SJCRH30 (cell line): ENCODE results near the gene FCER2. TPM values are rescaled to one million over a fixed set of nuclear protein-coding genes. Genes with fewer than 3 reads are reported as not detected.

ENCODE experiments used
- DNase-seq, 2 experiments: peaks; one replicate each; pipeline ENCODE4 v3.0.0-alpha.2; 2015 to 2020
- H3K27ac ChIP-seq: fragments of 250-450 bp; sonication (Bioruptor Pico); 2 replicates; pipeline ENCODE4 v1.5.1; 2020; ENCODE audit warnings: mild to moderate bottlenecking, moderate library complexity
- H3K27me3 ChIP-seq: fragments of 250-450 bp; sonication (Bioruptor Pico); 2 replicates; pipeline ENCODE4 v1.5.1; 2020; ENCODE audit warnings: mild to moderate bottlenecking, moderate library complexity
- H3K36me3 ChIP-seq: fragments of 250-450 bp; sonication (Bioruptor Pico); 2 replicates; pipeline ENCODE4 v1.5.1; 2020; ENCODE audit warnings: mild to moderate bottlenecking, moderate library complexity
- H3K4me1 ChIP-seq: fragments of 250-450 bp; sonication (Bioruptor Pico); 2 replicates; pipeline ENCODE4 v1.5.1; 2020; ENCODE audit warnings: mild to moderate bottlenecking, moderate library complexity
- H3K4me3 ChIP-seq: fragments of 250-450 bp; sonication (Bioruptor Pico); 2 replicates; pipeline ENCODE4 v1.5.1; 2020; ENCODE audit warnings: mild to moderate bottlenecking, moderate library complexity
- H3K9me3 ChIP-seq: fragments of 250-450 bp; sonication (Bioruptor Pico); replicated peaks from 2 replicates; pipeline ENCODE4 v1.5.1; 2020; ENCODE audit warnings: mild to moderate bottlenecking, moderate library complexity
- total RNA-seq: library from RNA; depleted of rRNA; stranded (reverse); fragments of >200 nt; shearing (Covaris generic); gene quantifications from 2 replicates; pipeline ENCODE4 v1.2.3, GENCODE V29; 2014

Gene FCER2
- total RNA-seq, 1 experiment from 2014 or later = not detected

DNA sequence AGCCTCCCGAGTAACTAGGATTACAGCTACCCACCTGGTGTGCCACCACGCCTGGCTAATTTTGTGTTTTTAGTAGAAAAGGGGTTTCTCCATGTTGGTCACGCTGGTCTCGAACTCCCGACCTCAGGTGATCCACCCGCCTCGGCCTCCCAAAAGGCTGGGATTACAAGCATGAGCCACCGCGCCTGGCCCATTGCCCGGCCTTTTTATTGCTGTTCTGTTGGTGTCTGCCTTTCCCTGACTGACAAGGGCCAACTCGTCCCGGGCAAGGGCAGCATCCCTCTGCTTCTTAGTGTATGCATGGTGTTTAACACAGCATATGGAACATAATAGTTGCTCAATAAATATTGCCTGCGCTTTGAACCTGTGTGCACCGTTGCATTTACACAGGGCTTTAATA is 39.3 kb downstream of the FCER2 start:
- Histone ChIP-seq H3K27me3 (no peaks in the 10 kb centered on the region; the same call in 1 of the 2 replicates), H3K4me3 (no peak overlapping the region), H3K36me3 (no peaks in the 10 kb centered on the region), H3K9me3 (no peaks in the 10 kb centered on the region), H3K27ac (no peak overlapping the region), H3K4me1 (no peaks in the 10 kb centered on the region)
- DNase-seq = no peak

- Histone ChIP-seq H3K27ac (no peak overlapping the region), H3K4me3 (no peak overlapping the region), H3K27me3 (no peaks in the 10 kb centered on the region; the same call in 1 of the 2 replicates), H3K36me3 (no peaks in the 10 kb centered on the region), H3K9me3 (no peaks in the 10 kb centered on the region), H3K4me1 (no peaks in the 10 kb centered on the region)
- no peak for DNase-seq
These were observed 40.0 kb downstream of the FCER2 start for GRCh38 chr19:7661744-7662538.

- peak; percentile 24 to 52 for DNase-seq
- H3K36me3 ChIP-seq = no peaks in the 10 kb centered on the region
- no peak overlapping the region for H3K27ac ChIP-seq
- H3K4me1 ChIP-seq = no peaks in the 10 kb centered on the region
- peaks cover 3% of the 10 kb centered on the region; the same call in 1 of the 2 replicates for H3K27me3 ChIP-seq
- no peaks in the 10 kb centered on the region for H3K9me3 ChIP-seq
- no peak overlapping the region for H3K4me3 ChIP-seq
These were observed 43.7 kb downstream of the FCER2 start for GRCh38 chr19:7658219-7658686.

DNA sequence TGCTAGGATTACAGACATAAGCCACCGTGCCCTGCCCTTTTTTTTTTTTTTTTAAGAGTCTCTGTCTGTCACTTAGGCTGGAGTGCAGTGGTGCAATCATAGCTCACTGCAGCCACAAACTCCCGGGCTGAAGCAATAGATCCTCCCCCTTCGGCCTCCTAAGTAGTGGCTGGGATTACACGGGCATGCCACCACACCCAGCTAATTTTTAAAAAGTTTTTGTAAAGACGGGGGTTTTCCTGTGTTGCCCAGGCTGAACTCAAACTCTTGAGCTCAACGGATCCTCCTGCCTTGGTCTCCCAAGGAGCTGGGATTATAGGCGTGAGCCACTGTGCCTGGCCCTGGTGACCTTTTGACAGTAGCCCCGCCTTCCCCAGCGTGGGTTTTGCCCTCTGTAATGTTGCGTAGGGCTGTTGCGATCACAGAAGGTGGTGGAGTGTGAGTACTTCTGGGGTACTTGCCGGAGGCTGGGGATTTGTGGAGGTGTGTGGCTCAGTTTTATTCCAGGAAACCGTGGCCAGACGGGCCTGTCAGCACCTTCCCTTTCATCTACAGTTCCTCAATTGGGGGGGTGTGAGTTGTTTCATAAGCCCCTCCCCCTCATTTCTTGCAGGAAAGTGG is 44.7 kb downstream of the FCER2 start:
- no peak for DNase-seq
- H3K27ac ChIP-seq = no peak overlapping the region
- no peak overlapping the region for H3K4me3 ChIP-seq
- H3K4me1 ChIP-seq = peaks cover 2% of the 10 kb centered on the region; the same call in 1 of the 2 replicates
- H3K9me3 ChIP-seq = no peaks in the 10 kb centered on the region
- H3K36me3 ChIP-seq = no peaks in the 10 kb centered on the region
- H3K27me3 ChIP-seq = peaks cover 3% of the 10 kb centered on the region; the same call in 1 of the 2 replicates

DNA sequence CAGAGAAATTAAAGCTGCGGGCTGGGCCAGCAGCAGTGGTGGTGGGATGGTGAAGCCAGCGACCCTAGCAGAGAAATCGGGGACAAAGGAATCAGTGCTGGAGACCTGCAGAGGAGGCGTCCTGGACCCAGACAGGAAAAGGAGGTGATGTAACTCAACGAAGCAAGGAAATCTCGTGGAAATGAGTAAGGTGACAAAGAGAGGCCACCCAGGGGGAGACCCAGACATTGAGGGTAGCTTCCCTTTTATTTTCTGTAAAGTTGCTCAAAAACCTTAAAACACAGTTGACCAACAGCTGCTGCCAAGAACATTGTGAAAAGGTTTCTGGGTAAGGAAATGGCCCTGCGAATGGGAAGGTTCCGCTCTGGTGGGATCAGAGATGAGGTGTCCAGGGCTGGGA is 46.4 kb downstream of the FCER2 start:
- DNase-seq = no peak
- H3K4me1 ChIP-seq = peaks cover 4% of the 10 kb centered on the region; the same call in 1 of the 2 replicates
- H3K27ac ChIP-seq = no peak overlapping the region
- H3K36me3 ChIP-seq = no peaks in the 10 kb centered on the region
- no peaks in the 10 kb centered on the region for H3K9me3 ChIP-seq
- no peak overlapping the region for H3K4me3 ChIP-seq
- peaks cover 3% of the 10 kb centered on the region; the same call in 1 of the 2 replicates for H3K27me3 ChIP-seq

- Histone ChIP-seq H3K36me3 (no peaks in the 10 kb centered on the region), H3K4me3 (no peak overlapping the region), H3K27ac (no peak overlapping the region), H3K27me3 (peaks cover 3% of the 10 kb centered on the region; the same call in 1 of the 2 replicates), H3K4me1 (peaks cover 4% of the 10 kb centered on the region; the same call in 1 of the 2 replicates), H3K9me3 (no peaks in the 10 kb centered on the region)
- peak in 1 of 2 experiments; percentile 22 for DNase-seq
These were observed 47.5 kb downstream of the FCER2 start for GRCh38 chr19:7654401-7654800.

DNA sequence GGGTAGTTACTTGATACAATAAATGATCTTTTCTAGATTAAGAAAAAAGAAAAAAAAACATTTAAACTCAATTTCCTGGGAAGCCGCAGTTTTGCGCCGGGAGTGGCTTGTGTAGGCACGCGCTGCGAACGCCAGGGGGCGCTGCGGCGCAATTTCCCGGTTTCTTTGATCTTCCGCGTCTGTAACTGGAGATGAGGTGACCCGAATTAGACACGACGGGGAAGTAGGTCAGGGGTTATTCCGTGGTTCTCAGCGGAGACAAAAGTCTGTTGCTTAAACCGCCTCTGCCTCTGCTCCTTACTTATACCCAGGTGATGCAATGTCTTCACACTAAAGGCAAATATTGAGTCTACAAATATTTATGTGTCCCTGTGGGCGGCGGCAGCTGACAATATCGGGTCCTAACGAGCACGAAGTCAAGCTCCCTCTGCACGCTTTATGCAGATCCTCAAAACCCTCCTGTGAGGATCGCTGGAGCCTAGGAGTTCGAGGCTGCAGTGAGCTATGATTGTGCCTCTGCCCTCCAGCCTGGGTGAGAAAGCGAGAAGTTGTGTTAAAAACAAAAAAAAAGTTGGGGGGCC is 49.8 kb downstream of the FCER2 start:
- peaks cover 4% of the 10 kb centered on the region; the same call in 1 of the 2 replicates for H3K4me1 ChIP-seq
- DNase-seq = peak; percentile 70 to 85
- H3K36me3 ChIP-seq = no peaks in the 10 kb centered on the region
- no peak overlapping the region for H3K27ac ChIP-seq
- no peaks in the 10 kb centered on the region for H3K9me3 ChIP-seq
- no peak overlapping the region for H3K4me3 ChIP-seq
- H3K27me3 ChIP-seq = peaks cover 3% of the 10 kb centered on the region; the same call in 1 of the 2 replicates

DNA sequence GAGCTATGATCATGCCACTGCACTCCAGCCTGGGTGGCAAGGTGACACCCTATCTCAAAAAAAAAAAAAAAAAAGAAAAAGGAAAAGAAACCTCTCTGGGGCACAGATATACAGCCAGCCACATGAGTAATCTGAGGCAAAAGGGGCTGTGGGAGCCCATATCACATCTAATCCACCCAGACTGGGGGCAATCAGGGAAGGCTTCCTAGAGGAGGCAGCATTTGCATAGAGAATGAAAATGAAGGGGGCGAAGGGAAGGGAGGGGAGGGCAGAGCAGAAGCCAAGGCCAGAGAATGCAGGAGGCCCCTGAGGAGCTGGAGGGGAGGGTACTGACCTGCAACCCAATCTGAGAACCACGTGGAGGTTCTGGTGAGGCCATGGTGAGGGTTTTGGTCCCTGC is 51.8 kb downstream of the FCER2 start:
- no peak overlapping the region for H3K27ac ChIP-seq
- H3K4me1 ChIP-seq = peaks cover 4% of the 10 kb centered on the region; the same call in 1 of the 2 replicates
- DNase-seq = no peak
- H3K4me3 ChIP-seq = no peak overlapping the region
- H3K9me3 ChIP-seq = no peaks in the 10 kb centered on the region
- no peaks in the 10 kb centered on the region for H3K36me3 ChIP-seq
- 0 out of 2 replicates have a peak, but pooled peaks cover 3% of the 10 kb centered on the region for H3K27me3 ChIP-seq

DNA sequence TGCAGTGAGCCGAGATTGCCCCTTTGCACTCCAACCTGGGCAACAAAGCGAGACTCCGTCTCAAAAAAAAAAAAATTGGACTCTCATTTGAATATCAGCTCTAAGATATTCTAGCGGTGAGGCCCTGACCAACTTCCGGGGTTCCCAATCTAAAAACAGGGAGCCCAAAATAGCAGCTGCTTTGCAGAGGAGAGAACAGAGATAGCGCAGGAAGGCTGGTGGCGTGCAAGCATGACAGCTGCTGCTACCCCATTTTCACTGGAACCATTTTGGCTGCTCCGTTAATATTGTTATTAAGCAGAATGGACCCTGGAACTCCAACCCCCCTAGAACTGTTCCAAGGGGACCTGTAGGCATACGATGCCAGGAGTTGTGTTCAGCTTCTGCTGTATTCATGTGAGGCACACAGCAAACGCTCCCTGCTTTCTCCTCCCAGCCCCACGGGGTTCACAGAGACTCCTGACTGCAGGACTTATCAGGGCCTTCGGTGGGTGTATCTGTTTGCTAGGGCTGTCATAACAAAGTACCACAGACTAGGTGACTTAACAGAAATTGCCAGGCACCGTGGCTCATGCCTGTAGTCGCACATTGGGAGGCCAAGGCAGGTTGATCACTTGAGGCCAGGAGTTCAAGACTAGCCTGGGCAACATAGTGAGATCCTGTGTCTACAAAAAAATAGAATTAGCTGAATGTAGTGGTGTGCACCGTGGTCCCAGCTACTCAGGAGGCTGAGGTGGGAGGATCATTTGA is 53.5 kb downstream of the FCER2 start:
- peaks cover 4% of the 10 kb centered on the region; the same call in 1 of the 2 replicates for H3K4me1 ChIP-seq
- no peaks in the 10 kb centered on the region for H3K36me3 ChIP-seq
- no peak overlapping the region for H3K27ac ChIP-seq
- DNase-seq = no peak
- H3K27me3 ChIP-seq = 0 out of 2 replicates have a peak, but pooled peaks cover 3% of the 10 kb centered on the region
- no peaks in the 10 kb centered on the region for H3K9me3 ChIP-seq
- no peak overlapping the region for H3K4me3 ChIP-seq

- Histone ChIP-seq H3K4me3 (no peak overlapping the region), H3K4me1 (peaks cover under 1% of the 10 kb centered on the region; the same call in 1 of the 2 replicates), H3K9me3 (no peaks in the 10 kb centered on the region), H3K27me3 (0 out of 2 replicates have a peak, but pooled peaks cover 3% of the 10 kb centered on the region), H3K36me3 (no peaks in the 10 kb centered on the region), H3K27ac (no peak overlapping the region)
- no peak for DNase-seq
These were observed 54.8 kb downstream of the FCER2 start for GRCh38 chr19:7647156-7647555.

DNA sequence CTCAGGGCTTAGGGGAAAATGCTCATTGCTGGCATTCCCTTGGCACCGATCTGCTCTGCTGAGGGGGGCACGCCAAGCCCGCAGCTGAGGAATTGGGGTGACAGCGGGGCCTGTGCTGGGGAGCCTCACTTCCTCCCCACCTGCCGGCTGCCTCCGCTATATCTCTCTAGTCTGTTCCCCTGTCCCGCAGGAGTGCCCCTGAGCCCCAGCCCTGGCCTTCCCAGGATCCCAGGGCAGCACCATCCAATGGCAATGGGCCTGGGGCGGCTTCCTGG is 55.6 kb downstream of the FCER2 start:
- Histone ChIP-seq H3K9me3 (no peaks in the 10 kb centered on the region), H3K36me3 (no peaks in the 10 kb centered on the region), H3K27me3 (0 out of 2 replicates have a peak, but pooled peaks cover 3% of the 10 kb centered on the region), H3K27ac (no peak overlapping the region), H3K4me1 (no peaks in the 10 kb centered on the region), H3K4me3 (no peak overlapping the region)
- no peak for DNase-seq

DNA sequence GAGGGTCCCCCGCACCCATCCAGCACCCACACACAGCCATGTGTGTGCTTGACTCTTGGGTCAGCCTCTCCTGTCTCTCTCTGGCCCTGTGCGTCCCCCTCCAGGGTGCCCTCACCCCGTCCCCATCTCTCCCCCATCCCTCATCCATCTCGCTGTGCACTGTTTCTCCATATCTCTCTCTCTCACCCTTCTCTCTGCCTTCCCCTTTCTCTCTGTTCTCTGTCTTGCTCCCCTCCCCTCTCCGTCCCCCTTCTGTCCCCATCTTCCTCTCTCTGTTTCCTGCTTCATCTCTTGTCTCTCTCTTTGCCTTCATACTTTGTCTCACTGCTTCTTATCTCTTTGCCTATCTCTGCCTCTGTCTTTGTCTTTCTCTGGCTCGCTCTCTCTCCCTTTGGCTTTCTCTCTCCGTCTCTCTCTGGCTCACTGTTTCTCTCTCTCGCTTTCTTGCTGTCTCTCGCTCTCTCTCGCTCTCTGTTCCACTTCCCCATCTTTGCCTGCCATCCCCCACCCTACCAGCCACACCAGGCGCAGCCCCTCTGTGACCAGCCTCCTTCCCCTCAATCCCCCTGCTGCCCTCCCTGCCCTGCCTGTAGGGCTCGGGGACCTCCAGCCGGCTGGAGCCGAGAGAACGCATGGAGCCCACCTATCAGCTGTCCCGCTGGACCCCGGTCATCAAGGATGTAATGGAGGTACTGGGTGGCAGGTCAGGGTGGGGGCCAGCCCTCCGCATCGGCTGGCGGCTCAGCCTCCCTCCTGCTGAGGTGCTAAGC is 56.1 kb downstream of the FCER2 start:
- no peak for DNase-seq
- no peak overlapping the region for H3K4me3 ChIP-seq
- 0 out of 2 replicates have a peak, but pooled peaks cover 3% of the 10 kb centered on the region for H3K27me3 ChIP-seq
- no peak overlapping the region for H3K27ac ChIP-seq
- no peaks in the 10 kb centered on the region for H3K4me1 ChIP-seq
- H3K36me3 ChIP-seq = no peaks in the 10 kb centered on the region
- H3K9me3 ChIP-seq = no peaks in the 10 kb centered on the region

- DNase-seq = no peak
- no peaks in the 10 kb centered on the region for H3K4me1 ChIP-seq
- H3K36me3 ChIP-seq = no peaks in the 10 kb centered on the region
- 0 out of 2 replicates have a peak, but pooled peaks cover 3% of the 10 kb centered on the region for H3K27me3 ChIP-seq
- H3K9me3 ChIP-seq = no peaks in the 10 kb centered on the region
- no peak overlapping the region for H3K27ac ChIP-seq
- H3K4me3 ChIP-seq = no peak overlapping the region
These were observed 56.8 kb downstream of the FCER2 start for GRCh38 chr19:7645163-7645562.

DNA sequence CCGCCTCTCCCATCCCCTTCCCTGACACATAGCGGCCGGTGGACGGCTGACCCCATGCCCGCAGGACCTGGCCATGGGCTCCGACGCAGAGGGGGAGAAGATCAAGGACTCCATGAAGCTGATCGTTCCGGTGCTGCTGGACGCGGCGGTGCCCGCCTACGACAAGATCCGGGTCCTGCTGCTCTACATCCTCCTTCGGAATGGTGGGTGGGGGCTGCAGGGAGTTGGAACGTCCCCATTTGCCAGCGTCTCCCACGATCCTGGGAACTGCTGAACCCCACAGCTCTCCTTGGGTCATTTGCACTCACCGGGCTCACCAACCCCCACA is 57.4 kb downstream of the FCER2 start:
- H3K4me3 ChIP-seq = no peak overlapping the region
- H3K9me3 ChIP-seq = no peaks in the 10 kb centered on the region
- H3K27me3 ChIP-seq = 0 out of 2 replicates have a peak, but pooled peaks cover 3% of the 10 kb centered on the region
- no peak for DNase-seq
- H3K36me3 ChIP-seq = no peaks in the 10 kb centered on the region
- H3K27ac ChIP-seq = no peak overlapping the region
- H3K4me1 ChIP-seq = no peaks in the 10 kb centered on the region
